Caco-2 (cell line): ENCODE data around the gene SPP2. TPM values are rescaled to one million over a fixed set of nuclear protein-coding genes. Genes with fewer than 3 reads are reported as not detected.

ENCODE experiments used
- BruUV-seq: library from RNA; stranded (reverse); fragments of 400-500 nt; replicated peaks from 2 replicates; lab custom pipeline; 2021; lab: Mats Ljungman, UMichigan
- CTCF ChIA-PET: fragments of 300-600 bp; sonication (Branson Sonifier 250); formaldehyde crosslinking; loops from one replicate; lab custom pipeline; 2022; ENCODE audit warnings: antibody characterized with exemption; lab: Charles Lee
- POLR2A ChIA-PET: fragments of 300-600 bp; sonication (Branson Sonifier 250); formaldehyde crosslinking; loops from one replicate; lab custom pipeline; 2022; ENCODE audit warnings: antibody characterized with exemption; lab: Charles Lee
- DNase-seq, 2 experiments: peaks; one replicate each; pipeline versions ENCODE4 v3.0.0 to v3.0.0-alpha.2; 2020 to 2022
- H3K27me3 ChIP-seq: replicated peaks from 2 replicates; pipeline ENCODE4 v1.6.0; 2011; ENCODE audit warnings: low read length; ENCODE audit not compliant: control insufficient read depth, insufficient read depth
- H3K36me3 ChIP-seq: 2 replicates; pipeline ENCODE4 v1.5.1; 2011; ENCODE audit warnings: low read length; ENCODE audit not compliant: control insufficient read depth, insufficient read depth
- H3K4me1 ChIP-seq: fragments of 250-450 bp; sonication (Bioruptor Pico); 2 replicates; pipeline ENCODE4 v1.5.1; 2020; ENCODE audit warnings: mild to moderate bottlenecking
- H3K4me3 ChIP-seq: 2 replicates; pipeline ENCODE4 v1.5.1; 2011; ENCODE audit warnings: low read depth, mild to moderate bottlenecking, control low read depth, low read length
- H3K9me3 ChIP-seq: fragments of 250-450 bp; sonication (Bioruptor Pico); 2 replicates; pipeline ENCODE4 v1.5.1; 2020; ENCODE audit warnings: mild to moderate bottlenecking, moderate library complexity
- H3K27ac Mint-ChIP-seq: one replicate; pipeline ENCODE4 v1.8.0; 2022; ENCODE audit warnings: mixed read lengths; ENCODE audit not compliant: unreplicated experiment
- H3K27me3 Mint-ChIP-seq: one replicate; pipeline ENCODE4 v1.8.0; 2022; ENCODE audit warnings: mixed read lengths; ENCODE audit not compliant: insufficient read depth, unreplicated experiment
- H3K36me3 Mint-ChIP-seq: one replicate; pipeline ENCODE4 v1.8.0; 2022; ENCODE audit warnings: mild to moderate bottlenecking, mixed read lengths; ENCODE audit not compliant: insufficient read depth, unreplicated experiment
- H3K4me1 Mint-ChIP-seq: one replicate; pipeline ENCODE4 v1.8.0; 2022; ENCODE audit warnings: low read depth, mixed read lengths; ENCODE audit not compliant: unreplicated experiment
- H3K4me3 Mint-ChIP-seq: one replicate; pipeline ENCODE4 v1.8.0; 2022; ENCODE audit warnings: mild to moderate bottlenecking, moderate library complexity, mixed read lengths; ENCODE audit not compliant: unreplicated experiment
- H3K9me3 Mint-ChIP-seq: one replicate; pipeline ENCODE4 v1.8.0; 2022; ENCODE audit warnings: mixed read lengths; ENCODE audit not compliant: unreplicated experiment
- intact Hi-C: fragments of 100-400 bp; cut with micrococcal nuclease; formaldehyde crosslinking; loops from one replicate; pipeline ENCODE4 v1.10.0; 2022; ENCODE audit not compliant: unreplicated experiment
- total RNA-seq: library from RNA; stranded (reverse); gene quantifications from 2 replicates; pipeline ENCODE4 v1.2.3, GENCODE V29; 2022
- TF ChIP-seq, protein P1 (sequence below), 2 experiments: fragments of 200-600 bp in 1 of 2; IDR thresholded peaks; 1 replicate in 1 of 2; 2 replicates in 1 of 2; pipeline versions ENCODE4 v1.5.1 to v1.8.0; 2011 to 2022; ENCODE audit warnings: antibody characterized with exemption in 1 of 2, control low read depth in 1 of 2, inconsistent platforms in 1 of 2, low read depth in 1 of 2, low read length in 1 of 2, mild to moderate bottlenecking in 1 of 2, moderate library complexity in 1 of 2; ENCODE audit not compliant: insufficient read depth in 1 of 2, severe bottlenecking in 1 of 2, unreplicated experiment in 1 of 2

Gene SPP2
- total RNA-seq, 1 experiment from 2014 or later, result not detected

DNA sequence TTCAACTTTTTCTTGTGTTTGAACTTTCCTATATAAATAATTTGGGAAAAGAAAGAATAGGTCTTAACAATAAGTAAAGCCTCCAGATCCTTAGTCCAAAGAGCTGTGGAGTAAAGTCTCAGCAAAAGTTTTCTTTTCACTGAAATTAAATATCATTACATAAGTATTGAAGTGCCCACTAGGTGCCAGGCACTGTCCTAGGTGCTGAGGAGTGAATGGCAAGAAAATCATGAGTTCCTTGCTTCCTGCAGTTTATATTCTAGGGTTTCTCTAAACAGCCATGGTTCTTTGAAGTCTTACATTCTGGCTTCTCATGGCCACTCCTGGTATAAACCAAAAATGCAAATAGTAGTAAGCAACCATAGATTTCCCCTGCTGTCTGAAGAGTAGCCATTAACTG, 59.7 kb downstream of the SPP2 start:
- Mint-ChIP-seq H3K36me3 (no peaks in the 10 kb centered on the region), H3K27ac (no peak overlapping the region), H3K27me3 (peaks cover 15% of the 10 kb centered on the region), H3K4me1 (no peaks in the 10 kb centered on the region), H3K4me3 (no peak overlapping the region), H3K9me3 (no peaks in the 10 kb centered on the region)
- Histone ChIP-seq H3K36me3 (no peaks in the 10 kb centered on the region), H3K9me3 (no peaks in the 10 kb centered on the region), H3K4me3 (no peak overlapping the region), H3K4me1 (no peaks in the 10 kb centered on the region), H3K27me3 (no peaks in the 10 kb centered on the region)
- POLR2A ChIA-PET, result no interaction called here
- DNase-seq, result no peak
- TF ChIP-seq, protein P1, sequence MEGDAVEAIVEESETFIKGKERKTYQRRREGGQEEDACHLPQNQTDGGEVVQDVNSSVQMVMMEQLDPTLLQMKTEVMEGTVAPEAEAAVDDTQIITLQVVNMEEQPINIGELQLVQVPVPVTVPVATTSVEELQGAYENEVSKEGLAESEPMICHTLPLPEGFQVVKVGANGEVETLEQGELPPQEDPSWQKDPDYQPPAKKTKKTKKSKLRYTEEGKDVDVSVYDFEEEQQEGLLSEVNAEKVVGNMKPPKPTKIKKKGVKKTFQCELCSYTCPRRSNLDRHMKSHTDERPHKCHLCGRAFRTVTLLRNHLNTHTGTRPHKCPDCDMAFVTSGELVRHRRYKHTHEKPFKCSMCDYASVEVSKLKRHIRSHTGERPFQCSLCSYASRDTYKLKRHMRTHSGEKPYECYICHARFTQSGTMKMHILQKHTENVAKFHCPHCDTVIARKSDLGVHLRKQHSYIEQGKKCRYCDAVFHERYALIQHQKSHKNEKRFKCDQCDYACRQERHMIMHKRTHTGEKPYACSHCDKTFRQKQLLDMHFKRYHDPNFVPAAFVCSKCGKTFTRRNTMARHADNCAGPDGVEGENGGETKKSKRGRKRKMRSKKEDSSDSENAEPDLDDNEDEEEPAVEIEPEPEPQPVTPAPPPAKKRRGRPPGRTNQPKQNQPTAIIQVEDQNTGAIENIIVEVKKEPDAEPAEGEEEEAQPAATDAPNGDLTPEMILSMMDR (IDR thresholded peaks at IDR 0.05; ENCODE audit: insufficient read depth in 1 of 2, low read depth in 1 of 2, low read length in 1 of 2, severe bottlenecking in 1 of 2, unreplicated experiment in 1 of 2), result no peak
- CTCF ChIA-PET, result no interaction called here
- intact Hi-C loops, result no loop called here
- BruUV-seq, result no TSS peak

DNA sequence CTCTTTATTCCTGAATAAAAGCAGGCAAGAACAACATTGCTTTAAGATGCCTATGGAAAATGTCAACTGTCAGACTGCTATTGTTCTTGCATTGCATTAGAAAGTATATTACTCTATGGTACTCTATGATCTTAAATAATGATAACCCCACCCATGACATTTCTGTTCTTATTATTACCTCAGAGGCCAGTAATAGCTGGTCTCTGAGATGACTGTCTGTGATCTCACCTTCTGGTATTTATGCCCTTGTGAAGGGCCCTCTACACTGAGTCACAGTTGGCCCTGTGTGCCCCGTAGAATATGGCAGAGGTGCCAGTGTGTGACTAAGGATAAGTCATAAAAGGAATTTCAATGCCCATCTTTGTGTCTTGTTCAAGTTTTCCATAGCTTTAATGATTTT, 61.0 kb downstream of the SPP2 start:
- H3K27ac Mint-ChIP-seq, result no peak overlapping the region
- ChIA-PET CTCF (no interaction called here), POLR2A (no interaction called here)
- BruUV-seq, result no TSS peak
- no peaks in the 10 kb centered on the region for H3K36me3 ChIP-seq
- peaks cover 15% of the 10 kb centered on the region for H3K27me3 Mint-ChIP-seq
- no peaks in the 10 kb centered on the region for H3K9me3 ChIP-seq
- H3K36me3 Mint-ChIP-seq, result no peaks in the 10 kb centered on the region
- no peaks in the 10 kb centered on the region for H3K4me1 ChIP-seq
- no peaks in the 10 kb centered on the region for H3K4me1 Mint-ChIP-seq
- no peak for DNase-seq
- TF ChIP-seq, protein P1 (IDR thresholded peaks at IDR 0.05; ENCODE audit: insufficient read depth in 1 of 2, low read depth in 1 of 2, low read length in 1 of 2, severe bottlenecking in 1 of 2, unreplicated experiment in 1 of 2), result no peak
- intact Hi-C loops, result no loop called here
- no peaks in the 10 kb centered on the region for H3K27me3 ChIP-seq
- no peaks in the 10 kb centered on the region for H3K9me3 Mint-ChIP-seq
- no peak overlapping the region for H3K4me3 Mint-ChIP-seq
- H3K4me3 ChIP-seq, result no peak overlapping the region

DNA sequence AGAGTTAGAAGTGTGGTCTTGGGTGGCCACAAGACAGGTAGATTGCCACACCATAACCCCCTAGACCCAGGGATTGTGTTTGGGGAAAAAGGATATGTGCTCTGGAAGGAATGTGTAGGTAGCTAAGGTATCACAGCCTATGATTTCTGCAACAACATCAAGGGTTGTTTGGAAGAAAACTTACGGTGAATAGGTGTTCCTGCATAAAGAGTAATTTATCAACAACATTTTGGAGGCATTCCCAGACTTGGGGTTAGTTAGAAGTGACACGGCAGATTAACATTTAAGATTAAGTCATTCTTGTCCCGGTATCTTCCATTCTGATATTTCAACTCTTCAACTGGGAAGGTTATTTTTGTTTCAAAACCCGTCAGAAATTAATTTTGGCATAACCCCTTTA, 65.5 kb downstream of the SPP2 start:
- Mint-ChIP-seq H3K9me3 (no peaks in the 10 kb centered on the region), H3K4me3 (no peak overlapping the region), H3K27me3 (peaks cover 15% of the 10 kb centered on the region), H3K36me3 (no peaks in the 10 kb centered on the region), H3K4me1 (no peaks in the 10 kb centered on the region), H3K27ac (no peak overlapping the region)
- Histone ChIP-seq H3K27me3 (no peaks in the 10 kb centered on the region; the same call in 1 of the 2 replicates), H3K36me3 (no peaks in the 10 kb centered on the region), H3K4me1 (no peaks in the 10 kb centered on the region), H3K4me3 (no peak overlapping the region), H3K9me3 (no peaks in the 10 kb centered on the region)
- DNase-seq, result no peak
- CTCF ChIA-PET, result no interaction called here
- TF ChIP-seq, protein P1 (IDR thresholded peaks at IDR 0.05; ENCODE audit: insufficient read depth in 1 of 2, low read depth in 1 of 2, low read length in 1 of 2, severe bottlenecking in 1 of 2, unreplicated experiment in 1 of 2), result no peak
- POLR2A ChIA-PET, result no interaction called here
- intact Hi-C loops, result no loop called here
- BruUV-seq, result no TSS peak
